Cardiac septum (tissue), 1 donor: ENCODE results near the gene USP6NL. TPM values are rescaled to one million over a fixed set of nuclear protein-coding genes. Genes with fewer than 3 reads are reported as not detected.

Source experiments
- DNase-seq: peaks from one replicate; pipeline ENCODE4 v3.0.0-alpha.2; 2020; ENCODE audit warnings: low spot score
- intact Hi-C: fragments of 100-400 bp; cut with DNase I; formaldehyde crosslinking; loops from one replicate; pipeline ENCODE4 v1.14.0; 2022
- total RNA-seq: library from RNA; stranded (reverse); fragmentation: NEBNext Ultra II Directional; extraction: Animal tissue kit (Norgen Biotek cat#: 25700); gene quantifications from one replicate; pipeline ENCODE4 v1.2.1, GENCODE V29; 2021
- donor health status: DM: no; HTN: no; CAD: no.

Gene USP6NL
- total RNA-seq, 1 donor from 2014 or later, result 10.5 TPM

GRCh38 chr10:11598712-11599397, 12.6 kb downstream of the USP6NL start:
- intact Hi-C loops, result no loop called here
- no peak for DNase-seq

GRCh38 chr10:11597470-11597869, 14.0 kb downstream of the USP6NL start:
- DNase-seq, result no peak
- intact Hi-C loops, result no loop called here

GRCh38 chr10:11595395-11595692, 16.1 kb downstream of the USP6NL start:
- no peak for DNase-seq
- intact Hi-C loops, result no loop called here

- DNase-seq, result no peak
- intact Hi-C loops, result no loop called here
Observed at GRCh38 chr10:11594589-11595394, 16.7 kb downstream of the USP6NL start.

GRCh38 chr10:11593612-11594011, 17.8 kb downstream of the USP6NL start:
- intact Hi-C loops, result no loop called here
- DNase-seq, result no peak

- intact Hi-C loops, result no loop called here
- DNase-seq, result no peak
Observed at GRCh38 chr10:11589738-11590137, 21.7 kb downstream of the USP6NL start.

GRCh38 chr10:11588873-11589574, 22.4 kb downstream of the USP6NL start:
- intact Hi-C loops, result no loop called here

GRCh38 chr10:11587722-11588259, 23.7 kb downstream of the USP6NL start:
- DNase-seq, result no peak
- intact Hi-C loops, result no loop called here

More at GRCh38 chr10:11588873-11589574, 22.4 kb downstream of the USP6NL start:
- DNase-seq, result no peak

GRCh38 chr10:11586170-11586569, 25.3 kb downstream of the USP6NL start:
- DNase-seq, result no peak
- intact Hi-C loops, result no loop called here

- intact Hi-C loops, result no loop called here
- DNase-seq, result no peak
Observed at GRCh38 chr10:11581213-11581612, 30.2 kb downstream of the USP6NL start.

- intact Hi-C loops, result no loop called here
- no peak for DNase-seq
Observed at GRCh38 chr10:11579885-11580284, 31.6 kb downstream of the USP6NL start.

- no peak for DNase-seq
- intact Hi-C loops, result no loop called here
Observed at GRCh38 chr10:11578802-11579255, 32.6 kb downstream of the USP6NL start.

GRCh38 chr10:11576092-11576809, 35.2 kb downstream of the USP6NL start:
- intact Hi-C loops, result no loop called here
- DNase-seq, result no peak

- DNase-seq, result no peak
- intact Hi-C loops, result no loop called here
Observed at GRCh38 chr10:11573497-11573896, 38.0 kb downstream of the USP6NL start.

GRCh38 chr10:11570751-11571150, 40.7 kb downstream of the USP6NL start:
- intact Hi-C loops, result no loop called here
- DNase-seq, result no peak

- DNase-seq, result no peak
- intact Hi-C loops, result no loop called here
Observed at GRCh38 chr10:11569471-11569870, 42.0 kb downstream of the USP6NL start.

- no peak for DNase-seq
- intact Hi-C loops, result no loop called here
Observed at GRCh38 chr10:11568578-11568977, 42.9 kb downstream of the USP6NL start.

- intact Hi-C loops, result no loop called here
- no peak for DNase-seq
Observed at GRCh38 chr10:11564741-11565140, 46.7 kb downstream of the USP6NL start.

- DNase-seq, result no peak
- intact Hi-C loops, result no loop called here
Observed at GRCh38 chr10:11563936-11564335, 47.5 kb downstream of the USP6NL start.

- intact Hi-C loops, result no loop called here
- DNase-seq, result no peak
Observed at GRCh38 chr10:11562888-11563287, 48.6 kb downstream of the USP6NL start.
